HepG2 (cell line): ENCODE results near the gene GPATCH3. TPM values are rescaled to one million over a fixed set of nuclear protein-coding genes. Genes with fewer than 3 reads are reported as not detected.

ENCODE experiments used
- ATAC-seq: fragments of 200-7000 bp; cut with Tn5 transposase; 3 replicates; pipeline ENCODE4 v1.9.1; 2020; ENCODE audit warnings: mild to moderate bottlenecking, moderate library complexity
- BruUV-seq: library from RNA; stranded (reverse); fragments of 400-500 nt; replicated peaks from 2 replicates; lab custom pipeline; 2021; lab: Mats Ljungman, UMichigan
- CTCF ChIA-PET: fragments of 300-600 bp; formaldehyde crosslinking; extraction: SDS; loops from one replicate; lab custom pipeline; 2021; ENCODE audit warnings: low total read pairs, inconsistent platforms, low intra/inter-chr PET ratio; lab: Yijun Ruan, JAX
- POLR2A ChIA-PET: fragments of 350-600 bp; sonication (Branson Sonifier 250); formaldehyde crosslinking; loops from one replicate; lab custom pipeline; 2020; ENCODE audit warnings: antibody characterized with exemption, inconsistent platforms; lab: Yijun Ruan, JAX
- DNase-seq: peaks from one replicate; pipeline ENCODE4 v3.0.0-alpha.2; 2015; ENCODE audit warnings: low spot score
- FAIRE-seq: peaks from 3 replicates; lab custom pipeline; 2011; peaks lifted over from hg19 to GRCh38; lab: Jason Lieb, UNC
- H2AFZ ChIP-seq: one replicate; pipeline ENCODE4 v1.6.1; 2011; ENCODE audit warnings: low read length, inconsistent platforms
- H3K27ac ChIP-seq: fragments of 300-600 bp; 3 replicates; pipeline ENCODE4 v1.8.0; 2011; ENCODE audit warnings: mixed run types, mild to moderate bottlenecking, mixed read lengths, low read length, inconsistent platforms; ENCODE audit not compliant: insufficient read depth; ENCODE audit errors: extremely low read length
- H3K27me3 ChIP-seq, 2 experiments: fragments of 200-600 bp in 1 of 2; 2 replicates in 1 of 2; 3 replicates in 1 of 2; pipeline versions ENCODE4 v1.6.0 to v1.8.0; 2011; ENCODE audit warnings: low read length in 2 of 2, mild to moderate bottlenecking in 2 of 2, moderate library complexity in 2 of 2, inconsistent platforms in 1 of 2; ENCODE audit not compliant: insufficient read depth in 2 of 2, control insufficient read depth in 1 of 2
- H3K36me3 ChIP-seq, 2 experiments: fragments of 200-600 bp in 1 of 2; replicated peaks in 1 of 2; 2 replicates in 1 of 2; 3 replicates in 1 of 2; pipeline versions ENCODE4 v1.5.1 to v1.8.0; 2011; ENCODE audit warnings: low read length in 2 of 2, inconsistent platforms in 1 of 2; ENCODE audit not compliant: insufficient read depth in 2 of 2, control insufficient read depth in 1 of 2
- H3K4me1 ChIP-seq: 2 replicates; pipeline ENCODE4 v1.5.1; 2012; ENCODE audit warnings: low read length, inconsistent platforms; ENCODE audit not compliant: insufficient read depth
- H3K4me2 ChIP-seq: 2 replicates; pipeline ENCODE4 v1.6.0; 2011; ENCODE audit warnings: low read depth, low read length, inconsistent platforms
- H3K4me3 ChIP-seq, 3 experiments: fragments of 200-600 bp in 1 of 3; sonication (generic), shearing (Covaris generic) in 1 of 3; replicated peaks in 1 of 3; 2 replicates each; pipeline ENCODE4 v1.5.1; 2011 to 2016; ENCODE audit warnings: low read length in 3 of 3, inconsistent platforms in 2 of 3, low read depth in 2 of 3, mild to moderate bottlenecking in 2 of 3, control low read depth in 1 of 3, mixed read lengths in 1 of 3; ENCODE audit not compliant: insufficient read depth in 1 of 3
- H3K79me2 ChIP-seq: one replicate; pipeline ENCODE4 v1.6.1; 2011; ENCODE audit warnings: low read length, inconsistent platforms; ENCODE audit not compliant: insufficient read depth
- H3K9ac ChIP-seq: 2 replicates; pipeline ENCODE4 v1.6.0; 2011; ENCODE audit warnings: mild to moderate bottlenecking, low read depth, low read length, inconsistent platforms; ENCODE audit not compliant: insufficient read depth
- H3K9me3 ChIP-seq: 2 replicates; pipeline ENCODE4 v1.5.1; 2012; ENCODE audit warnings: mild to moderate bottlenecking, low read length
- H4K20me1 ChIP-seq: 2 replicates; pipeline ENCODE4 v1.6.0; 2011; ENCODE audit warnings: inconsistent platforms, mild to moderate bottlenecking, low read length, moderate library complexity; ENCODE audit not compliant: insufficient read depth
- HDAC1 ChIP-seq: sonication (generic); formaldehyde crosslinking; IDR thresholded peaks from 2 replicates; pipeline ENCODE4 v1.5.1; 2020; ENCODE audit warnings: mild to moderate bottlenecking, missing genetic modification reagents
- HIVEP1 ChIP-seq: sonication (generic); formaldehyde crosslinking; IDR thresholded peaks from 2 replicates; pipeline ENCODE4 v1.4.0; 2020; ENCODE audit warnings: mild to moderate bottlenecking, missing genetic modification reagents
- KAT7 ChIP-seq: IDR thresholded peaks from 2 replicates; pipeline ENCODE4 v1.6.1; 2018; ENCODE audit warnings: borderline replicate concordance, missing compliant biosample characterization
- NCOA5 ChIP-seq: sonication (generic); formaldehyde crosslinking; IDR thresholded peaks from 2 replicates; pipeline ENCODE4 v1.4.0; 2020; ENCODE audit warnings: missing genetic modification reagents
- SRSF4 ChIP-seq: fragments of 200-400 bp; formaldehyde crosslinking; IDR thresholded peaks from one replicate; pipeline ENCODE4 v1.6.1; 2018; ENCODE audit warnings: mild to moderate bottlenecking, low read depth, low read length, moderate library complexity; ENCODE audit not compliant: poor library complexity, severe bottlenecking
- ZBTB3 ChIP-seq: sonication (generic); formaldehyde crosslinking; IDR thresholded peaks from 2 replicates; pipeline ENCODE4 v1.4.0; 2020; ENCODE audit warnings: low read depth, mild to moderate bottlenecking, moderate library complexity, missing genetic modification reagents, borderline replicate concordance
- ZBTB42 ChIP-seq: sonication (generic); formaldehyde crosslinking; IDR thresholded peaks from 2 replicates; pipeline ENCODE4 v1.5.0; 2020; ENCODE audit warnings: mild to moderate bottlenecking, missing genetic modification reagents
- ZBTB7B ChIP-seq: sonication (generic); formaldehyde crosslinking; IDR thresholded peaks from 2 replicates; pipeline ENCODE4 v1.4.0; 2020; ENCODE audit warnings: missing genetic modification reagents
- ZFAT ChIP-seq: sonication (generic); formaldehyde crosslinking; conservative IDR thresholded peaks from 2 replicates; pipeline ENCODE4 v1.8.1; 2023; ENCODE audit warnings: missing genetic modification reagents, inconsistent platforms
- ZNF234 ChIP-seq: sonication (generic); formaldehyde crosslinking; conservative IDR thresholded peaks from 2 replicates; pipeline ENCODE4 v1.5.1; 2020; ENCODE audit warnings: mild to moderate bottlenecking, missing genetic modification reagents
- ZNF616 ChIP-seq: sonication (generic); formaldehyde crosslinking; IDR thresholded peaks from 2 replicates; pipeline ENCODE4 v1.5.0; 2020; ENCODE audit warnings: low read depth, mild to moderate bottlenecking, missing genetic modification reagents
- ZNF652 ChIP-seq: IDR thresholded peaks from 2 replicates; pipeline ENCODE4 v1.6.1; 2016; ENCODE audit warnings: low read depth, borderline replicate concordance
- ZNF792 ChIP-seq: IDR thresholded peaks from 2 replicates; pipeline ENCODE4 v1.6.1; 2016
- WGBS: methylation state at CpG from one replicate; pipeline ENCODE4 v1.1.6; 2017; ENCODE audit warnings: low lambda C conversion rate; 5-methylcytosine and 5-hydroxymethylcytosine counted together
- in situ Hi-C: cut with HindIII; loops from 2 replicates; pipeline ENCODE4 v1.10.0; 2017; ENCODE audit warnings: low pct_unique_long_range_greater_than_20kb; ENCODE audit not compliant: extremely low pct_ligation_motif_present
- intact Hi-C: fragments of 100-400 bp; cut with micrococcal nuclease; formaldehyde crosslinking; loops from one replicate; pipeline ENCODE4 v1.10.0; 2022; ENCODE audit not compliant: unreplicated experiment
- polyA plus RNA-seq, 8 experiments: library from polyadenylated mRNA; depleted of rRNA in 3 of 8; stranded (reverse) in 7 of 8; unstranded in 1 of 8; fragments of >200 nt; fragmentation: Illumina TruSeq in 4 of 8; extraction: Trizol in 4 of 8; gene quantifications; 2 replicates each; pipeline versions ENCODE4 v1.2.1 to v1.2.3, GENCODE V29; 2011 to 2016; ENCODE audit warnings: low read depth in 4 of 8, missing spikeins in 1 of 8, mixed read lengths in 1 of 8; ENCODE audit not compliant: insufficient read depth in 1 of 8
- total RNA-seq, 5 experiments: library from RNA; depleted of rRNA; stranded (reverse); fragments of >200 nt; fragmentation: Illumina TruSeq; extraction: Trizol; gene quantifications; 2 replicates each; pipeline ENCODE4 v1.2.3, GENCODE V29; 2016; ENCODE audit warnings: low read depth in 1 of 5
- TF ChIP-seq, protein P1 (sequence below): sonication (generic); formaldehyde crosslinking; IDR thresholded peaks from 2 replicates; pipeline ENCODE4 v1.5.0; 2020; ENCODE audit warnings: mild to moderate bottlenecking, missing genetic modification reagents, borderline replicate concordance
- TF ChIP-seq, protein P2 (sequence below): IDR thresholded peaks from 2 replicates; pipeline ENCODE4 v1.6.1; 2016; ENCODE audit warnings: mild to moderate bottlenecking
- TF ChIP-seq, protein P3 (sequence below): IDR thresholded peaks from 2 replicates; pipeline ENCODE4 v1.6.1; 2012; ENCODE audit warnings: inconsistent platforms

Gene GPATCH3
- total and polyA plus RNA-seq, 2 of the 13 experiments (the other 11 are each of a cell fraction or from before 2014, with no cell fraction given), result 8.3 to 11.0 TPM

DNA sequence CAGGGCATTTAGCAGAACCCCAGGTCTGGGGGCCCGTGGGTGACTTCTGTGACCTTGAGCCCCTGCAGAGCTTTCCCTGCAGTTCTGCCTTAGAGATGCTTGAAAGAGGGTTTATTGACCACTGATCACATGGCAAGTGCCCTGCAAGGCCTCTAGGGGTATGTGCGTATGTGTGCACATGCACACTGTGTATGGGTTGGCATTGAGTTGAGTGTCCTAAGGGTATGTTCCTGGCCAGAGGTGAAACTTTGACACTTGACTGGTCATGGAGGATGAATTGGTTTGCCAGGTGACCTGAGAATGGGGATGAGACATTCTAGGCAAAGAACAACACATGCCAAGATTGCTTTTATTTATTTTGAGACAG, 38.4 kb upstream of the GPATCH3 start (continued):
- TF ChIP-seq, protein P1, sequence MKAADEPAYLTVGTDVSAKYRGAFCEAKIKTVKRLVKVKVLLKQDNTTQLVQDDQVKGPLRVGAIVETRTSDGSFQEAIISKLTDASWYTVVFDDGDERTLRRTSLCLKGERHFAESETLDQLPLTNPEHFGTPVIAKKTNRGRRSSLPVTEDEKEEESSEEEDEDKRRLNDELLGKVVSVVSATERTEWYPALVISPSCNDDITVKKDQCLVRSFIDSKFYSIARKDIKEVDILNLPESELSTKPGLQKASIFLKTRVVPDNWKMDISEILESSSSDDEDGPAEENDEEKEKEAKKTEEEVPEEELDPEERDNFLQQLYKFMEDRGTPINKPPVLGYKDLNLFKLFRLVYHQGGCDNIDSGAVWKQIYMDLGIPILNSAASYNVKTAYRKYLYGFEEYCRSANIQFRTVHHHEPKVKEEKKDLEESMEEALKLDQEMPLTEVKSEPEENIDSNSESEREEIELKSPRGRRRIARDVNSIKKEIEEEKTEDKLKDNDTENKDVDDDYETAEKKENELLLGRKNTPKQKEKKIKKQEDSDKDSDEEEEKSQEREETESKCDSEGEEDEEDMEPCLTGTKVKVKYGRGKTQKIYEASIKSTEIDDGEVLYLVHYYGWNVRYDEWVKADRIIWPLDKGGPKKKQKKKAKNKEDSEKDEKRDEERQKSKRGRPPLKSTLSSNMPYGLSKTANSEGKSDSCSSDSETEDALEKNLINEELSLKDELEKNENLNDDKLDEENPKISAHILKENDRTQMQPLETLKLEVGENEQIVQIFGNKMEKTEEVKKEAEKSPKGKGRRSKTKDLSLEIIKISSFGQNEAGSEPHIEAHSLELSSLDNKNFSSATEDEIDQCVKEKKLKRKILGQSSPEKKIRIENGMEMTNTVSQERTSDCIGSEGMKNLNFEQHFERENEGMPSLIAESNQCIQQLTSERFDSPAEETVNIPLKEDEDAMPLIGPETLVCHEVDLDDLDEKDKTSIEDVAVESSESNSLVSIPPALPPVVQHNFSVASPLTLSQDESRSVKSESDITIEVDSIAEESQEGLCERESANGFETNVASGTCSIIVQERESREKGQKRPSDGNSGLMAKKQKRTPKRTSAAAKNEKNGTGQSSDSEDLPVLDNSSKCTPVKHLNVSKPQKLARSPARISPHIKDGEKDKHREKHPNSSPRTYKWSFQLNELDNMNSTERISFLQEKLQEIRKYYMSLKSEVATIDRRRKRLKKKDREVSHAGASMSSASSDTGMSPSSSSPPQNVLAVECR (CRISPR knock-in tag), result 0 out of 2 replicates have a peak, but pooled peaks have one; percentile 1
- TF ChIP-seq, protein P2, sequence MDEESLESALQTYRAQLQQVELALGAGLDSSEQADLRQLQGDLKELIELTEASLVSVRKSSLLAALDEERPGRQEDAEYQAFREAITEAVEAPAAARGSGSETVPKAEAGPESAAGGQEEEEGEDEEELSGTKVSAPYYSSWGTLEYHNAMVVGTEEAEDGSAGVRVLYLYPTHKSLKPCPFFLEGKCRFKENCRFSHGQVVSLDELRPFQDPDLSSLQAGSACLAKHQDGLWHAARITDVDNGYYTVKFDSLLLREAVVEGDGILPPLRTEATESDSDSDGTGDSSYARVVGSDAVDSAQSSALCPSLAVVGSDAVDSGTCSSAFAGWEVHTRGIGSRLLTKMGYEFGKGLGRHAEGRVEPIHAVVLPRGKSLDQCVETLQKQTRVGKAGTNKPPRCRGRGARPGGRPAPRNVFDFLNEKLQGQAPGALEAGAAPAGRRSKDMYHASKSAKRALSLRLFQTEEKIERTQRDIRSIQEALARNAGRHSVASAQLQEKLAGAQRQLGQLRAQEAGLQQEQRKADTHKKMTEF, result no peak
- TF ChIP-seq, protein P3, sequence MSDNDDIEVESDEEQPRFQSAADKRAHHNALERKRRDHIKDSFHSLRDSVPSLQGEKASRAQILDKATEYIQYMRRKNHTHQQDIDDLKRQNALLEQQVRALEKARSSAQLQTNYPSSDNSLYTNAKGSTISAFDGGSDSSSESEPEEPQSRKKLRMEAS, result peak; percentile 34; the same call in 1 of the 2 replicates

DNA sequence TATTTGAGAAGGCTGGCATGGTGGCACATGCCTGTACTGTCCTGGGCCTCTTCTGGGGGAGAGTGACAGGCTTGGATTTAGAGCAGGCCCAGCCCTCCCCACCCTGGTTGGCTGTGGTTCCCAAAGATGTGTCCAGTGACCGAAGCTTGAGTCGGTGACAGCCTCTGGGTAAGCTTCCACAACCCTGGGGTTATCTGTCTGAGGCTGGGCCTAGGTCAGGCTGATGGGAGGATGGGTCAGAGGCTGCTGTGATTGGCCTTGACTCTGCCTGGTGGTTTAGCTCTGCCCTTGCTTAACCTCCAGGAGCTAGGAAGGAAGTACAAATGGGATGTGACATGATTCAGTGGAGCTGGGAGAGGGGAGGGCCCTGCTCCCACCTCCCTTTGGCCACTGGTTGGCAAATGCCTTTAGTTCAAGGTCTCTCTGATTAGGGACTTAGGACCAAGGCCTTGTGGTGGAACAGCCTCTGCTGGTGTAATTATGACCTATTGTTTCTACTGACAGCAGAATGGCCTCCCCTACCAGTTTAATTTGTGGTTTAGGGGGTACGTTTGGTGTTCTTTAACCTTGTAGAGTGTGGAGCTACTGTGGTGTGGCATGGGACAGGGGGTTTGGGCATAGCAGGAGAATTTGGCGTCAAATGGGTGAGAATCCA, 37.9 kb upstream of the GPATCH3 start:
- FAIRE-seq (peak; percentile 100), DNase-seq (peak; percentile 98), ATAC-seq (peak; percentile 97)
- Histone ChIP-seq H3K9ac (peak overlapping the region; percentile 55), H2AFZ (no peak overlapping the region), H3K79me2 (peaks cover 31% of the 10 kb centered on the region), H3K27me3 (no peaks in the 10 kb centered on the region), H3K27ac (peak overlapping the region; percentile 84), H3K4me1 (peaks cover 51% of the 10 kb centered on the region), H3K9me3 (no peaks in the 10 kb centered on the region), H4K20me1 (no peaks in the 10 kb centered on the region), H3K4me2 (peak overlapping the region; percentile 53), H3K4me3 (peak overlapping the region in 1 of 3 experiments; percentile 19; a peak in 2 of 6 replicates), H3K36me3 (peaks cover 23 to 58% of the 10 kb centered on the region in 2 experiments; a peak in 4 of 5 replicates)
- 43% methylated on average over 3 of the region's 4 CpGs for WGBS
- in situ Hi-C loops, result no loop called here
- CTCF ChIA-PET, result interaction anchor here (0.8 kb wide), 1 partner anchor 24 kb away, joined by 3 read pairs; the partner anchor contains the start of gene NR0B2
- intact Hi-C loops, result loop anchor here (1.0 to 5.0 kb wide), 3 partner anchors 23 to 59 kb away; partner anchors contain the start of gene GPATCH3
- BruUV-seq, result no TSS peak
- POLR2A ChIA-PET, result interaction anchor here (0.7 to 12.9 kb wide), 24 partner anchors 9 to 105 kb away, joined by 3 to 371 read pairs (median 9); partner anchors contain the start of genes GPATCH3, GPN2, KDF1 and NR0B2
- no peak; the same call in 1 of the 2 replicates for TF ChIP-seq HIVEP1 (CRISPR knock-in tag)
- TF ChIP-seq ZNF652 (CRISPR knock-in tag), result peak; percentile 69; the same call in 1 of the 2 replicates
- peak; percentile 94 for TF ChIP-seq HDAC1
- no peak for TF ChIP-seq SRSF4
- no peak for TF ChIP-seq KAT7
- TF ChIP-seq NCOA5 (CRISPR knock-in tag), result no peak
- TF ChIP-seq ZBTB7B (CRISPR knock-in tag), result peak; percentile 75; the same call in 1 of the 2 replicates
- peak; percentile 47; the same call in 1 of the 2 replicates for TF ChIP-seq ZBTB3 (CRISPR knock-in tag)
- TF ChIP-seq ZNF234, result no peak
- TF ChIP-seq ZBTB42 (CRISPR knock-in tag), result no peak
- TF ChIP-seq ZFAT (CRISPR knock-in tag), result no peak
- no peak for TF ChIP-seq ZNF616 (CRISPR knock-in tag)
- TF ChIP-seq ZNF792 (CRISPR knock-in tag), result peak; percentile 27; the same call in 1 of the 2 replicates
